HTERT RPE-1 (cell line): ENCODE measurements around the gene TMEM150B.

ENCODE experiments used
- in situ Hi-C: fragments of 300-500 bp; cut with MboI; formaldehyde crosslinking; loops from 4 replicates; pipeline ENCODE4 v1.14.3; 2020; ENCODE audit warnings: low sequenced_read_pairs

TMEM150B gene

GRCh38 chr19:55325172-55325571, at the start of gene TMEM150B:
TMEM150B (minus strand) TSS chr19:55325341; CDS start chr19:55321036, 4,305 bp downstream.
- in situ Hi-C loops, result no loop called here

- in situ Hi-C loops, result no loop called here
Observed at GRCh38 chr19:55373993-55374757, 49.0 kb upstream of the TMEM150B start.

GRCh38 chr19:55373306-55373992, 48.3 kb upstream of the TMEM150B start:
- in situ Hi-C loops, result no loop called here

GRCh38 chr19:55372316-55373081, 47.4 kb upstream of the TMEM150B start:
- in situ Hi-C loops, result no loop called here

- in situ Hi-C loops, result no loop called here
Observed at GRCh38 chr19:55370305-55370988, 45.3 kb upstream of the TMEM150B start, which contains the start of gene IL11. IL11 (minus strand) TSS chr19:55370463; CDS start chr19:55370310, 153 bp downstream.

GRCh38 chr19:55369653-55370304, 44.6 kb upstream of the TMEM150B start:
- in situ Hi-C loops, result no loop called here

GRCh38 chr19:55368701-55369563, 43.8 kb upstream of the TMEM150B start:
- in situ Hi-C loops, result no loop called here

GRCh38 chr19:55368106-55368505, 43.0 kb upstream of the TMEM150B start:
- in situ Hi-C loops, result no loop called here

GRCh38 chr19:55366790-55367189, 41.6 kb upstream of the TMEM150B start:
- in situ Hi-C loops, result no loop called here

GRCh38 chr19:55365964-55366363, 40.8 kb upstream of the TMEM150B start:
- in situ Hi-C loops, result no loop called here

GRCh38 chr19:55365245-55365644, 40.1 kb upstream of the TMEM150B start:
- in situ Hi-C loops, result no loop called here

- in situ Hi-C loops, result no loop called here
Observed at GRCh38 chr19:55362990-55363716, 38.0 kb upstream of the TMEM150B start, which contains the start of gene GARIN5B. GARIN5B (minus strand) TSS chr19:55363260; CDS start chr19:55363066, 194 bp downstream.

- in situ Hi-C loops, result no loop called here
Observed at GRCh38 chr19:55362174-55362989, 37.2 kb upstream of the TMEM150B start.

- in situ Hi-C loops, result no loop called here
Observed at GRCh38 chr19:55360902-55361301, 35.8 kb upstream of the TMEM150B start.

- in situ Hi-C loops, result no loop called here
Observed at GRCh38 chr19:55358943-55359908, 34.1 kb upstream of the TMEM150B start.

GRCh38 chr19:55358493-55358892, 33.4 kb upstream of the TMEM150B start:
- in situ Hi-C loops, result no loop called here
